GM18858 (cell line): ENCODE data around the gene TMEM35A.
A peak's percentile ranks its signal among the peaks of the same experiment; 100 is the strongest.
"Not testable (repeated sequence)": the region's sequence is repeated elsewhere in the genome, so short reads cannot be mapped to it uniquely, and the experiment has no call there.

ENCODE experiments used
- ATAC-seq: cut with Tn5 transposase; IDR thresholded peaks from one replicate; pipeline ENCODE4 v1.9.1; 2021; ENCODE audit not compliant: unreplicated experiment

TMEM35A gene

GRCh38 chrX:101078716-101079598 is at the start of gene TMEM35A:
TMEM35A (plus strand) TSS chrX:101078879; CDS start chrX:101079003, 124 bp downstream.
- ATAC-seq: no peak

- no peak for ATAC-seq
These were observed 49.0 kb upstream of the TMEM35A start for GRCh38 chrX:101029665-101030064.

- no peak for ATAC-seq
These were observed 41.4 kb upstream of the TMEM35A start for GRCh38 chrX:101037231-101037630.

- ATAC-seq: no peak
These were observed 38.5 kb upstream of the TMEM35A start for GRCh38 chrX:101040197-101040596.

- no peak for ATAC-seq
These were observed 27.5 kb upstream of the TMEM35A start for GRCh38 chrX:101051153-101051548.

- ATAC-seq: peak; percentile 80
These were observed 27.0 kb upstream of the TMEM35A start, which contains the start of gene TRMT2B for GRCh38 chrX:101051549-101052302. TRMT2B (minus strand) TSS chrX:101052111; CDS start chrX:101042289, 9,822 bp downstream.

GRCh38 chrX:101056551-101056950 is 22.1 kb upstream of the TMEM35A start:
- ATAC-seq: not testable (repeated sequence)

- ATAC-seq: peak; percentile 96
These were observed 21.5 kb upstream of the TMEM35A start for GRCh38 chrX:101057093-101057714.

GRCh38 chrX:101062176-101062575 is 16.5 kb upstream of the TMEM35A start:
- no peak for ATAC-seq

- no peak for ATAC-seq
These were observed 7.1 kb upstream of the TMEM35A start for GRCh38 chrX:101071582-101071981.

- no peak for ATAC-seq
These were observed 1.1 kb downstream of the TMEM35A start for GRCh38 chrX:101079736-101080270.

GRCh38 chrX:101080326-101081124 is 1.8 kb downstream of the TMEM35A start:
- ATAC-seq: no peak

- no peak for ATAC-seq
These were observed 2.6 kb downstream of the TMEM35A start for GRCh38 chrX:101081231-101081630.

GRCh38 chrX:101091817-101092216 is 13.1 kb downstream of the TMEM35A start:
- ATAC-seq: no peak

- ATAC-seq: peak; percentile 95
These were observed 19.1 kb downstream of the TMEM35A start, which contains the start of gene CENPI for GRCh38 chrX:101097546-101098453. CENPI (plus strand) TSS chrX:101098204; CDS start chrX:101101071, 2,867 bp downstream.

- ATAC-seq: no peak
These were observed 29.6 kb downstream of the TMEM35A start for GRCh38 chrX:101108284-101108683.

- ATAC-seq: no peak
These were observed 39.0 kb downstream of the TMEM35A start for GRCh38 chrX:101117701-101118100.

- ATAC-seq: no peak
These were observed 57.6 kb downstream of the TMEM35A start for GRCh38 chrX:101136235-101136634.
